SK-N-SH treated with all-trans-retinoic acid at 6 μM for 48 hours (cell line): ENCODE measurements around the gene TCEA2.

ENCODE experiments used
- ATAC-seq: fragments of 200-7000 bp; cut with Tn5 transposase; 3 replicates; pipeline ENCODE4 v1.9.1; 2020; ENCODE audit warnings: mild to moderate bottlenecking, moderate library complexity
- ARNTL ChIP-seq: fragments of 450-650 bp; formaldehyde crosslinking; IDR thresholded peaks from 2 replicates; pipeline ENCODE4 v1.5.0; 2020; ENCODE audit warnings: low read depth, mild to moderate bottlenecking, moderate library complexity, borderline replicate concordance
- BACH2 ChIP-seq: fragments of 250-450 bp; sonication (Bioruptor Pico); IDR thresholded peaks from 2 replicates; pipeline ENCODE4 v1.9.0; 2021; ENCODE audit warnings: mild to moderate bottlenecking, borderline replicate concordance
- CSDC2 ChIP-seq: fragments of 250-450 bp; sonication (Bioruptor Pico); IDR thresholded peaks from 2 replicates; pipeline ENCODE4 v1.5.0; 2020; ENCODE audit warnings: mild to moderate bottlenecking, moderate library complexity
- ESRRG ChIP-seq: fragments of 250-450 bp; sonication (Bioruptor Pico); IDR thresholded peaks from 2 replicates; pipeline ENCODE4 v1.6.1; 2021; ENCODE audit warnings: mild to moderate bottlenecking
- GLIS3 ChIP-seq: fragments of 250-450 bp; sonication (Bioruptor Pico); IDR thresholded peaks from 2 replicates; pipeline ENCODE4 v1.5.0; 2020; ENCODE audit warnings: mild to moderate bottlenecking, moderate library complexity
- OSR1 ChIP-seq: fragments of 250-450 bp; sonication (Bioruptor Pico); IDR thresholded peaks from 2 replicates; pipeline ENCODE4 v1.8.0; 2022; ENCODE audit warnings: moderate library complexity, mild to moderate bottlenecking, inconsistent platforms
- POU6F1 ChIP-seq: fragments of 250-450 bp; sonication (Bioruptor Pico); IDR thresholded peaks from 2 replicates; pipeline ENCODE4 v1.8.0; 2021; ENCODE audit warnings: low read depth, mild to moderate bottlenecking, moderate library complexity, borderline replicate concordance
- PPARA ChIP-seq: fragments of 250-450 bp; sonication (Bioruptor Pico); IDR thresholded peaks from 2 replicates; pipeline ENCODE4 v1.5.0; 2020; ENCODE audit warnings: mild to moderate bottlenecking, borderline replicate concordance
- RARB ChIP-seq: fragments of 250-450 bp; sonication (Bioruptor Pico); IDR thresholded peaks from 2 replicates; pipeline ENCODE4 v1.8.0; 2021; ENCODE audit warnings: mild to moderate bottlenecking, moderate library complexity
- SNAI2 ChIP-seq: fragments of 250-450 bp; sonication (Bioruptor Pico); IDR thresholded peaks from 2 replicates; pipeline ENCODE4 v1.5.0; 2020; ENCODE audit warnings: mild to moderate bottlenecking, moderate library complexity
- TCF4 ChIP-seq: fragments of 250-450 bp; sonication (Bioruptor Pico); IDR thresholded peaks from 2 replicates; pipeline ENCODE4 v1.8.0; 2021; ENCODE audit warnings: mild to moderate bottlenecking, moderate library complexity, borderline replicate concordance
- TOX ChIP-seq: fragments of 250-450 bp; sonication (Bioruptor Pico); IDR thresholded peaks from 2 replicates; pipeline ENCODE4 v1.8.0; 2021; ENCODE audit warnings: mild to moderate bottlenecking, moderate library complexity, borderline replicate concordance
- TSHZ2 ChIP-seq: fragments of 250-450 bp; sonication (Bioruptor Pico); IDR thresholded peaks from 2 replicates; pipeline ENCODE4 v1.5.0; 2020; ENCODE audit warnings: mild to moderate bottlenecking, moderate library complexity
- ZC3H10 ChIP-seq: fragments of 250-450 bp; sonication (Bioruptor Pico); IDR thresholded peaks from 2 replicates; pipeline ENCODE4 v1.5.1; 2021; ENCODE audit warnings: mild to moderate bottlenecking, moderate library complexity
- ZFP3 ChIP-seq: fragments of 250-450 bp; sonication (Bioruptor Pico); IDR thresholded peaks from 2 replicates; pipeline ENCODE4 v1.5.0; 2020; ENCODE audit warnings: mild to moderate bottlenecking, moderate library complexity
- ZFP30 ChIP-seq: fragments of 450-650 bp; formaldehyde crosslinking; IDR thresholded peaks from 2 replicates; pipeline ENCODE4 v1.5.0; 2022; ENCODE audit warnings: mild to moderate bottlenecking, moderate library complexity
- ZNF565 ChIP-seq: fragments of 450-650 bp; formaldehyde crosslinking; conservative IDR thresholded peaks from 2 replicates; pipeline ENCODE4 v1.5.0; 2020; ENCODE audit warnings: low read depth, mild to moderate bottlenecking, moderate library complexity
- ZNF70 ChIP-seq: fragments of 450-650 bp; formaldehyde crosslinking; IDR thresholded peaks from 2 replicates; pipeline ENCODE4 v1.5.0; 2020; ENCODE audit warnings: mild to moderate bottlenecking, moderate library complexity
- ZNF8 ChIP-seq: fragments of 450-650 bp; formaldehyde crosslinking; IDR thresholded peaks from 2 replicates; pipeline ENCODE4 v1.5.0; 2020; ENCODE audit warnings: mild to moderate bottlenecking, moderate library complexity
- TF ChIP-seq, protein P1 (sequence below): fragments of 250-450 bp; sonication (Bioruptor Pico); IDR thresholded peaks from 2 replicates; pipeline ENCODE4 v1.5.1; 2020; ENCODE audit warnings: low read depth, mild to moderate bottlenecking, moderate library complexity

TCEA2 gene

GRCh38 chr20:64047046-64047389 lies 16.0 kb upstream of the TCEA2 start:
- no peak for ATAC-seq
- TF ChIP-seq ZNF70 (CRISPR knock-in tag) (no peak), ZFP3 (no peak), ZNF565 (no peak), TSHZ2 (no peak), ZFP30 (CRISPR knock-in tag) (no peak), ARNTL (CRISPR knock-in tag) (no peak)

DNA sequence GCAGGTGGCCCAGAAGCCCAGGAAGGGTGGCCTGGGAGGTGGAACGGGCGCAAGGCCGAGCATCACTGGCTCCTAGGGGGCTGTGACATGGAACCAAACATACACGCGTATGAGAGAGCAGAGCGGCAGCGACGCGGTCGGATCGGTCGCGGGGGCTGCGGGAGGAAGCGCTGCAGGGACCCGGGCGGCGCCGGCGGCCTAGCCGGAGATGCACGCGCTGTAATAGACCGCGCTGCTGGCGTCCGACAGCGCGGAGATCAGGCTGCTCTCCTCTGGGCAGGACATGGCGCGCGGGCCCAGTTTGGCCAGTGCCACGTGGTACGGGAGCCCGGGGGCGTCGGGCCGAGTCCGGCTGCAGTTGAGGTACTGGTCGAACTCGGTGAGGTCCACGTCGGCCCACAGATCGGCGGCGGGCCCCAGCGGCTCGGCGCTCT lies 15.0 kb upstream of the TCEA2 start:
- ATAC-seq: no peak
- no peak for TF ChIP-seq ESRRG (CRISPR knock-in tag)

- no peak for ATAC-seq
- TF ChIP-seq ZC3H10 (CRISPR knock-in tag) (no peak), ARNTL (CRISPR knock-in tag) (no peak), POU6F1 (no peak), TOX (CRISPR knock-in tag) (no peak), TCF4 (no peak), ZNF70 (CRISPR knock-in tag) (no peak), ZNF565 (no peak), ZNF8 (no peak), PPARA (CRISPR knock-in tag) (no peak)
- TF ChIP-seq, protein P1, sequence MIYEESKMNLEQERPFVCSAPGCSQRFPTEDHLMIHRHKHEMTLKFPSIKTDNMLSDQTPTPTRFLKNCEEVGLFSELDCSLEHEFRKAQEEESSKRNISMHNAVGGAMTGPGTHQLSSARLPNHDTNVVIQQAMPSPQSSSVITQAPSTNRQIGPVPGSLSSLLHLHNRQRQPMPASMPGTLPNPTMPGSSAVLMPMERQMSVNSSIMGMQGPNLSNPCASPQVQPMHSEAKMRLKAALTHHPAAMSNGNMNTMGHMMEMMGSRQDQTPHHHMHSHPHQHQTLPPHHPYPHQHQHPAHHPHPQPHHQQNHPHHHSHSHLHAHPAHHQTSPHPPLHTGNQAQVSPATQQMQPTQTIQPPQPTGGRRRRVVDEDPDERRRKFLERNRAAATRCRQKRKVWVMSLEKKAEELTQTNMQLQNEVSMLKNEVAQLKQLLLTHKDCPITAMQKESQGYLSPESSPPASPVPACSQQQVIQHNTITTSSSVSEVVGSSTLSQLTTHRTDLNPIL: no peak
Observed at GRCh38 chr20:64048402-64049044, 14.5 kb upstream of the TCEA2 start.

DNA sequence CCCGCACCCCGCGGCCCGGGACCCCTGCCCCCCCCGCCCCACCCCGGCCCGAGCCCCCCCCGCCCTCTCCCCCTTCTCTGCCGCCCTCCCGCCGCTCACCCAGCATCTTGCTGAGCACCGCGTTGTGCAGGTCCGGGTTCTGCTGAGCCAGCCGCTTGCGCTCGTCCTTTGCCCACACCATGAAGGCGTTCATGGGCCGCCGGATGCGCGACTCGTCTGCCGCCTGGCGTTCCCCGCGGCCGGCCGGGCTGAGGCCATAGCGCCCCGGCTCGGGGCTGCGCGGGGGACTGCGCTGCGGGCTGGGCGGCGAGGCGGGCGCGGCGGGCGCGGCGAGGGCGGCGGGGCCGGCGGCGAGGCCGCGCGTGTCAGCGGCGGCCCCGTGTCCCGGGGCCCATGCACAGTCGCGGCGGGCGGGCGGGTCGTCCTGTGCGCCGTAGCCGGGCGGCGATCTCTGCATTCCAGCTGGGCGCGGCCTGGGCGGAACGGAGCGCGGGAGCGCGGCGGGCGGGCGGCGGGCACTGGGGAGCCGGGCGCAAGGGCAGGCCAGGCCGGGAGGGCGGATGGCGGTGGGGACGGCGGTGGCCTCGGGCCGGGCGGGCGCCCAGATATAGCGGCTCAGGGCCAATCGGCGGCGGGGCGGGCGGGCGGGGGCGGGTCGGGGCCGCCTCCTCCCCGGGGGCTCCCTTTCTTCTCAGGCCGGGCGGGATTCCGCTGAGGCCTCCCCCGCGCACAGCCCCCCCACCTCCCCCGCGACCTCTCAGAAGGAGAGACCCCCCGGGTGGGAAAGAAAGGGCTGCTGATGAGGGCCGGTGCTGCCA lies 13.7 kb upstream of the TCEA2 start, which contains the start of gene SOX18:
Gene SOX18, minus strand, starts transcription at position 580 of the 818 bp plus-strand sequence. Its CDS starts 123 bp downstream, at position 457.
- ATAC-seq: no peak
- TF ChIP-seq TCF4 (no peak), ZFP3 (no peak), GLIS3 (CRISPR knock-in tag) (no peak), TOX (CRISPR knock-in tag) (no peak), ESRRG (CRISPR knock-in tag) (no peak), TSHZ2 (no peak), OSR1 (CRISPR knock-in tag) (no peak), POU6F1 (no peak), SNAI2 (no peak), PPARA (CRISPR knock-in tag) (no peak), BACH2 (no peak), CSDC2 (CRISPR knock-in tag) (no peak), ARNTL (CRISPR knock-in tag) (no peak), ZNF565 (no peak), RARB (CRISPR knock-in tag) (no peak), ZC3H10 (CRISPR knock-in tag) (no peak), ZNF8 (no peak)
- TF ChIP-seq, protein P1: no peak
